Hippocampal formation (tissue), 2 donors: ENCODE results near the gene RALB.
A peak's percentile ranks its signal among the peaks of the same experiment; 100 is the strongest.
"Not testable (repeated sequence)": the region's sequence is repeated elsewhere in the genome, so short reads cannot be mapped to it uniquely, and the experiment has no call there.

Experiments
- DNase-seq, 2 donors: peaks; one replicate each; lab custom pipeline; 2025; lab: John Stamatoyannopoulos, UW

The RALB gene

DNA sequence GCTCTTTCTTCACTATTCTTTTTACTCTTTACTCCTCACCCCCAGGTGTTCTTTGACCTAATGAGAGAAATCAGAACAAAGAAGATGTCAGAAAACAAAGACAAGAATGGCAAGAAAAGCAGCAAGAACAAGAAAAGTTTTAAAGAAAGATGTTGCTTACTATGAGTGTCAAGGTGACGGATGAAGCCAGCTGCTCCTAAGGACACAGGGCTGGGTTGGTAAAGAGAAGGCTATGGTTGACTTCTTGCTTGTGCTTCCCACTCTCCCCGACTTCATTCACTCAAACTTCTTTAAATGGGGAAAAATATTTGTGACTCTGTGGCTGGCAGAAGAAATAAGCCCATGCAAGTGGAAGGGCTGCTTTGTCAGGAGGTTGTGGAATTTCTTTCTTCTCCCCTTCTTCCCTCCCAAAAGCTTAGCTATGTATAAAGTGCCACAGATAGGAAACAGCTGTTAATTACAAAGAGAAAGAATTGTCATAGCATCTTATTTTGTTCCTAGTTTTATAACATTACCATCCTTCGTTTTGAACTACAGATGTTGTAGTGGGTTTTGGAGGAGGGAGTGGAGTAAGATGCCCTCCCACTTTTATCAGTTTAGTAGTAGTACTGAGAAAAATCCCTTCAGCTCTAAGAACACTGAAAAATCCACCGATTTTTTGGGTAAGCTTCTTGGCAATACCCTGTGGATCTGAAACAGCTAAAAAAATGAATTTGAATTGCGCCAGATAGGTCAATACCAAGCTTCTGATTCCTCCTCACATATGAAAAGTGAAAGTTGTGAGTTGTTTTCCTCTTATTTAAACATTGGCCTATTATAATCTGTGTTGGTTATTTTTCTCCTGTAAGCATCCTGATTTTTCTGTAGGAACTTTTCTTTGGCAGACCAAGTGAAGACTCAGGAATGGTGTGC is 40.7 kb downstream of the RALB start:
- no peak for DNase-seq

DNA sequence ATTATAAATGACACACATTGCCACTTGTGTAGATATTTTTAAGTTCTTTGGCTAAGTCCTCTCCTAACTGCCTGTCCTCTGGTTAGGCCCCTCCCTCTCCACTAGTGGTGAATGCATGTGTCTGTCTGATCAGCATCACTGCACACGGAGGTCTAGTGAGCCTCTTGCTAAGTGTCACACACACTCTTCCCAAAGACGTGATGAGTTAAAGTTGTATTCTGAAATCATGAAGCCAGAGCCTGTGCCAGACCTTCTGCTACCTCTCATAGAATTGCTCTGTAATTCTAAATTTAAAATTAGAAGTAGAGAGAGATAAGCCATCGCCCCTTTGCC is 41.3 kb downstream of the RALB start:
- no peak for DNase-seq

DNA sequence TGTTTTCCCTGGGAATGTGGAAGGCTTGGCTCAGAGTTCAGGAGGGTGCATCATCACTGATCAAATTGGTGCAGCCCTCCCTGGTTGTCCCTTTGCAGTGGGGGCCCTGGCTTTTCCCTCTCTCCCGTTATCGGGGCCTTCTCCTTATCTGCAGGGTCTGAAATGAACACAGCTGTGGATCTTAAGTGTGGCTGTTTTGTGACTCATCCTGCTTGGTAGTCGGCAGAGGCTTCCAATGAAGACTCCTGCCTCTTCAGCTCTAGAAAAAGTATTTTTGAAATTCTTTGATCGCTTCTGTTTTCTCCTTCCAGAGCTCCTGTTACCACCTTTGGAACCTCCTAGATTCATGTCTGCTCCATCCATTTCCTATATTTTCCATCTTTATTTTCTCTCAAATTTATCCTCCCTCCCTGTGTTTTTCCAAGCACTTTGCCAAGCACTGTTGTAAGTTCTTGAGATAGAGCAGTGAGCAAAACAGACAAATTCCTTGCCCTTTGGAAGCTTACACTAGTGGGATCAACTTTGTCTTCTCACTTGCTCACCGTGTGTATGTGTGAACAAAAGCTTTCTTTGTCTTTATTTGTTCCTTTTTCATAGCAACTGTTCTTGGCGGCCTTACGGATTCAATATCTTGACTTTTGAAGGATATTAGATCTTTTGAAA is 45.7 kb downstream of the RALB start:
- DNase-seq = no peak

DNA sequence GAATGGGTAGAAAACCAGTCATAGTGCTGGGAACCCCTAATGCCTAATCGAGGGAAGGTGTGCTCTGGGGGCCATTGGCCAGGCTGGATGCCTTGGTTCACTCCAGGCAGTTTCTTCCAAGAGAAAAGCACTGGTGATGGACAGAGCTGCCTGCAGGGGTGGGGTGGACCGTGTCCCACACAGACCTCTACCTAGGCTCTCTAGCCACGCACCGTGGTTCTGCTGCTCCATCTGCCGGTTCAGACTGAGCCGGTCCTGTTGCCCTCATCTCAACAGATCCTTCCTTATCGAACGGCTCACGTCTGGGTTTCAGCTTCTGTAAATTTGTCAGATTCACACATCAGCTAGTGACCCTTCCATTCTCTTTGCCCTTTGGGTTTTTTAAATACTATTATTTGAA is 46.4 kb downstream of the RALB start:
- DNase-seq = no peak

DNA sequence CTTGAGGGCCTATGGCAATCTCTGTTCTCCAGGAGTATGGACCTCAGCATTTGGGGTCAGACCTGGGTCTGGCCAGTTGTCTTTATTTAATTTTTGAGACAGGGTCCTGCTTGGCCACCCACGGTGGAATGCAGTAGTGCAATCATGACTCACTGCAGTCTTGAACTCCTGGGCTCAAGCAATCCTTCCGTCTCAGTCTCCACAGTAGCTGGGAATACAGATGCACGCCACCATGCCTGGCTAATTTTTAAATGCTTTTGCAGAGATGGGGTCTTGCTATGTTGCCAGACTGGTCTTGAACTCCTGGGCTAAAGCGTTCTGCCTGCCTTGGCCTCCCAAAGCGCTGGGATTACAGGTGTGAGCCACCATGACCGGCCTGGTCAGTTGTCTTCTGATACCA is 46.9 kb downstream of the RALB start:
- DNase-seq = no peak

DNA sequence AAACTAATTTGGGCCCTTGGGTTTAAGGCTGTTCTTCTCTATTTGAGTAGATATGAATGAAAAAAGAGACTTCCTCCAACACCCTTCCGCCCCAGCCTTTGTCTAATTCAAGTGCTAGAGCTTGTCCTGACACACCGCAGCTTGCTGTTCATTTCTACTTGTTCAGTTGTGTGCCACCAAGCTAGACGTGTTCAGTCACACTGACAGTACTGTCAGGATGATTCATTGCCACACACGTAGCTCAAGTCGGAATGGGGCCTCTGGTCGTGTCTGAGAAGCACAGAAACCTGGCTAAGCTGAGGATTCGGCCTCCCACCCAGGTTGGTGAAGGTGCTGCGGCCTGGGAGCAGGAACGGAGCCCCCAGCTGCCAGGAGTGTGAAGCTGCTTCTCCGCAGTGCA is 47.7 kb downstream of the RALB start:
- DNase-seq = no peak

DNA sequence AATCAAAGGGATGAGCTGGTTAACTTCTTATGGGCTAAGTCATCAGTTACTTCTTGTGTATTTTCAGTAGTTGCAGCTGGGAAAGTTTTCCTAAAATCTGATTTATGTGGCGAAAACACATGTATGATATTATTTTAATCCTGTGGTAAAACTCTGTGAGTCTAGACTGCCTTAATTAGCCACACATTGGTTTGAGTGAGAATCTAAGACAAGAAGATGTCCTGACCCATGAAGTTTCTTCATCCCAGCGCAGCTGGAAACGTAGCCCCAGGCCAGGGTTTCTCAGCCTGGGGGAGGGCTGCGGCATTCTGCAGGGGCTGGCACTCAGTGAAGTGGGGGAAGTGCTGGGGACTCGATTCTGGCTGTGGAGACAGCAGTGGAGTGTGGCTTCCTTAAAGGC is 48.6 kb downstream of the RALB start:
- no peak for DNase-seq

DNA sequence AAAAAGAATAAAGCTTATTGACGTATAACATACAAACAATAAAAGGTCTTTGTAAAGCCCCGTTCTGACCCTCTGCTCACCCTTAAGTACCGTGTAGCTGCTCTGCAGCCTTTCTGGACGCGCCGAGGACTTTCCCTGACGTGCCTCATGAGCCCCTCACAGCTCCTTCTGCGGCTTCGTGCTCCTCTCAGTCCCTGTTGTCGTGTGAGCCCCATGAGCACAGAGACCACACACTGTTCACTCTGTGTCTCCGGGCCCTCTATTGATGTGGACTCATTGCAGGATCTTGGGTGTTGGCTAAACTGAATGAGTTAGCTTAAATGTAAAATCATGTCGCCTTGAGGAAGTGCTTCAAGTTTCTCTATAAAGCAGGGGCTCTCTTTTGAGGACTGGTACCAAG is 49.6 kb downstream of the RALB start:
- DNase-seq = no peak

DNA sequence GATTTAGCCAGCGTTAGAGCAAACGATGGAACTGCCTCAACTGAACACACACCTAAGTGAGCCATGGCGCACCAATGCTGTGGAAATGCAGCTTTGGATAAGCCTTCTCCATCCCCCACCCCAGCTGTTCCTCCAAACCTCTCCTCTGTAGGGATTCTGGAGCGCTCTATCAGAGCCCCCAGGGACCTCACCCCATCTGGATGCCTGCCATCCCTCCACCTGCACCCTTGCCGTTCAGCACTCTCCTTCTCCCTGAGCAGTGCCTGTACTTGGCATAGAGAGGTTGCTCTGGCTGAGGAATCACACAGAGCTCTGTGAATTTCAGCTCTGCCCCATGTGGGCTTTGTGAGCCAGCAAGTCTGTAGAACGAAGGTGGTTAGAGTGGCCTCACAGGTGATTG is 50.5 kb downstream of the RALB start:
- no peak for DNase-seq

DNA sequence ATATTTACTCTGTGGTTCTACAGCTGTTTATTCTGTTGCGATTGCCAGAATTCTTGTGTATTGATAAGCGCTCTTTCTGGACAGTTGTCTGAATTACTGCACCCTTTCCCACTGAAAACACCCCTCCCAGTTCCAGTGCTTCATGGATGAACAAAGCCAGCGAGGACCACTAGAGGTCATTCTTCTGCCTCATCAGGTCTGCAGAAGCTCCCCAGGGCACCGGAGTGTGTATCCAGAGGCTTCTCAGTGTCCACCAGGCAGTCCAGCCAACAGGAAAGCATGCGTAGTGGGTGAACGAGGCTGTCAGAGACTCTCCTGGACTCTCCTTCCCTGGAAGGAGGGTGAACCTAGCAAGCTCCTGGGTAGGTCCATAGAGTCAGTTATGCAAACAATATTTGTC is 52.6 kb downstream of the RALB start:
- DNase-seq = peak in 1 of 2 donors; percentile 8

DNA sequence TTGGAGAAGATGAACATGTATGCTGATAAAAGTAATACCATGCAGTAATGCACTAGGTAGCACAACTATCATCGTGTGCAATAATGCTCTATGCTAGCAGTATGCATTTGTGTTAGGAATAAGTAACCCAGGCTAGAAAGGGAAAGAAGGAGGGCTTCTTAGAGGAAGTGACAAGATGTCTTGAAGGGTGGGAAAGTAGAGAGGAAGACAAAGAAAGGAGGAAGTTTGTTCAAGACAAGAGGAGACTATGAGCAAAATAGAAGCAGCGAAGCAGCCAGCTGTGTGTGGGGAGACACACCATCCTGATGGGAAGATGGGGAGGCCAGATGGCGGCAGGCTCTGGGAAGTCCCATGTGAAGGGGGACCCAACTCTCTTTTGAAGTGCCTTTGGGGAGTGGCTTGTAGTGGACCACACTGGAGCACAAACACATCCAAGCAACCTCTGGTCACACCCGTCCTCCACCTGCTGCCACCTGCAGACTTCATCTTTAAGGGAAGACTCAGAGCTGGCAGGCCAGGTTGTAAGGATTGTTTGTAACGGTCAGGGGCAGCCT is 53.4 kb downstream of the RALB start:
- DNase-seq = no peak

DNA sequence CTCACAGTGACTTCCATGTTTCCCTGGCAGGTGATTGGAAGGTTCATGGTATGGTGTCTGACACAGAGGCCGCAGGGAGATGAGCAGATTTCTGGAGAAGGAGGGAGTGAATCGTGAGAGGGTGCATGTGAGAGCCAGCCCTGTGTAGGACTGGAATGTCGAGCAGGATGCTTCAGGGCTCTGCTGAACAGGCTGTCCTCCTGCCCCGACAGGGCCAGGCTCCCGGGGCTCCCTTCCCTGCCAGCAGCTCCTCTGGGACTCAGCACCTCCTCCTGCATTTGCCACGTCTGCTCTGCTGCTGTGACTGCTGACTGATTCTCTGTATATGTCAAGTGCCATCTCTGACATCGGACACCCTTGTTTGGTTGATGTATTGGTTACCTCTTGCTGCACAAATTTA is 54.8 kb downstream of the RALB start:
- DNase-seq = no peak

DNA sequence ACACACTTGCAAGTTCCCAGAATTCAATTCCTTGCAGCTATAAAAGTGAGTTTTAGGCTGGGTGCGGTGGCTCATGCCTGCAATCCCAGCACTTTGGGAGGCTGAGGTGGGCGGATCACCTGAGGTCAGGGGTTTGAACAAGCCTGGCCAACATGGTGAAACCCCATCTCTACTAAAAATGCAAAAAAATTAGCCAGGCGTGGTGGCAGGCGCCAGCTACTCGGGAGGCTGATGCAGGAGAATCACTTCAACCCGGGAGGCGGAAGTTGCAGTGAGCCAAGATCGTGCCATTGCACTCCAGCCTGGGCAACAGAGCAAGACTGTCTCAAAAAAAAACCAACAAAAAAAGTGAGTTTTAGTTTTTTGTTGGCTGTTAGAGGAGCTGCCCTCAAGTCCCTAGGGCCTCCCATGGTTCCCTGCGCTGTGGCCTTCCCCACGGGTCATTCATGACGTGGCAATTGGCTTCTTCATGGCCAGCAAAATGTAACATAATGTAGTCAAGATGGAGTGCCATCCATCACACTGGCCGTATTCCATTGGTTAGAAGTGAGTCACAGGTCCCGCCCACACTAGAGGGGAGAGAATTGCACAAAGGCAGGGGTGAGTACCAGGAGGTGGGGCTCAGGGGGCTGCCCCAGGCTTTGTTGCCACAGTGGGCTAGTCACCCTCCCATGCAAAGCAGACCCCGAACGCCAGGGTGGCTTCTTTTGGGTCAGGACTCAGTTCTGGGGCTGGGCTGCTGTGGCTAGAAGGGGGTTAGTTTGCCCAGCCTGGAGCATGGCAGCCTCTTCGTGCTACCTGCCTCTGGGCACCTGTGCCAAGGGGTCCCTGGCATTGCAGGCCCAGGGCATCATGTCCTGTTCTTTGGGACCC is 55.6 kb downstream of the RALB start:
- no peak for DNase-seq

DNA sequence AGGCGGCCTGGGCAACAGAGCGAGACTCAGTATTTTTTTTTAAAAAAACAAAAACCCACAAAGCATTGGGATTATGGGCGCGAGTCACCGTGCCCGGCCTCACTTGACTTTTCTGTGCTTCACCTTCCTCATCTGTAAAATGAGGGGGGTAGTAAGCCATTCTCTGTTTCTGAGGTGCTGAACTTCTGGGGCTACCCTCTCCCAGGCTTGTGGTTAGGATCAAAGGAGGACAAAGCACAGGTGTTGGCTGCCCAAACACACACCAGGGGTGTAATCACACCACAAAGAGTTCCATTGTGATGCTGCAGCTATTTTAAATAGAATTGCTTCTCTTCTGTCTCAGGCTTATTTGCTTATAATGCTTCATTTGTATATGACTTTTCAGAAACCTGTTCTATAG is 57.5 kb downstream of the RALB start:
- no peak for DNase-seq

DNA sequence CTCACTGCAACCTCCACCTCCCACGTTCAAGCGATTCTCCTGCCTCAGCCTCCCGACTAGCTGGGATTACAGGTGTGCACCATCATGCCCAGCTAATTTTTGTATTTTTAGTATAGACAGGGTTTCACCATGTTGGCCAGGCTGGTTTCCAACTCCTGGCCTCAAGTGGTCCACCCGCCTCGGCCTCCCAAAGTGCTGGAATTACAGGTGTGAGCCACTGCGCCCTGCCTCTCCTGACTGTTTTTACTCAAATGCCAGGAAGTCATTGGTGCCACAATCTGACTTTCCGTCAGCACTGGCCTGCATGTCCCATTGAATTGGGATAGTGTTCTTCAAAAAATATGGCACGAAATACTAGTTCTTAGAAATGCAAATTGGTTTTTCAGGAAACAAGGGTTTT is 58.2 kb downstream of the RALB start:
- DNase-seq = not testable (repeated sequence)

DNA sequence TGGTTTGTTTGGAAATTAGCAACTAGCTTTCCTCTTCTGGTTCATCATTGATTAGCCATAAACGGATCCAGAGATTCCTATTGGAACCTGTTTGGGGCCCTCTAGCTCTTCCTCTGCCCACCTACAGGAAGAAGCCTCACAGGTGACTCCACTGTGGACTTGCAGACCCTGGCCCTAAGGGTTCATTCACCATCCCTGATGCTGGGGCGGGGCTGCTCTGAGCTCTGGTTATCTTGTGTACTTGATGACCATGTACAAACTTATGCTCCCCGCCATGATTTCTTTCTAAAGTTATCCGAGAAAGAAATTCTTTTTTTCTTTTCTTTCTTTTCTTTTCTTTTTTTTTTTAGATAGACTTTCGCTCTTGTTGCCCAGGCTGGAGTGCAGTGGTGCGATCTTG is 59.4 kb downstream of the RALB start:
- no peak for DNase-seq

DNA sequence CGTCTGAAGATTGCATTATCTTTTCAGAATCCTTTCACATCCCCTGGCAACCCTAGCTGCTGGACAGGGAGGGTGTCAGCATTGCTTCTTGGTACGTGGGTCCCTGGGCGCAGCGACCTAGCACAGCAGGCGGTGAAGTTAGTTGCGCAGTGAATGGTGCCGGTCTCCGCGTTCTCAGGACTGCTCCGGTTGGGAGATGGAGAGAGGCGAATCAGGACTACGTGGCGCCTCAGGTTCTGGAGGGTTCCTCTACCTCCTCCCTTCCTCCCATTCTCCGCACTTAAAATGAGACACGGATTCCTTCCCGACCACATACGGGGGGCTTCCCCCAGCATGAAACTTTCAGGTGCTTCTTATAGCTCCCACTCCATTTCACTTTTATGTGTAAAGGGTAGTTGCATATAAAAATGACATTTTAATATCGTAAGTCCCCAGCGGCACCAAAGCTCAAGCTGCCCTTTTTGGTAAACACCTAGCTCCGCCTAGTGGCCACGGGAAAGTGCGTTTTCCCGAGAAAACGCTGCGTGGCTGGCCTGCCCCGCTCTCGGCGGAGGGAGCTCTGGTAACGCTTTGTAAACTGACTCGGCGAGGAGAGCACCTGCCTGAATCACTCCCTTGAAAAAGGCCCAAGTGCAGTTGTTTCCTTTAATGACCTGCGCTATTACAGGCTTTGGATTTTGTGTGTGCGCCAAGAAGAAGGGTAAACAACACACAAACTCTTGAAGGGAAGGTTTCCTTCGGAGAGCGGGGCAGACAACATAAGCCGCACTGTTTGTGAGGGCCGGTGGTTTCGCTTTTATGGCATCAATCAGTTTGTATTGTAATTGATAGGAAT is 60.4 kb downstream of the RALB start:
- peak; percentile 79 to 89 for DNase-seq

DNA sequence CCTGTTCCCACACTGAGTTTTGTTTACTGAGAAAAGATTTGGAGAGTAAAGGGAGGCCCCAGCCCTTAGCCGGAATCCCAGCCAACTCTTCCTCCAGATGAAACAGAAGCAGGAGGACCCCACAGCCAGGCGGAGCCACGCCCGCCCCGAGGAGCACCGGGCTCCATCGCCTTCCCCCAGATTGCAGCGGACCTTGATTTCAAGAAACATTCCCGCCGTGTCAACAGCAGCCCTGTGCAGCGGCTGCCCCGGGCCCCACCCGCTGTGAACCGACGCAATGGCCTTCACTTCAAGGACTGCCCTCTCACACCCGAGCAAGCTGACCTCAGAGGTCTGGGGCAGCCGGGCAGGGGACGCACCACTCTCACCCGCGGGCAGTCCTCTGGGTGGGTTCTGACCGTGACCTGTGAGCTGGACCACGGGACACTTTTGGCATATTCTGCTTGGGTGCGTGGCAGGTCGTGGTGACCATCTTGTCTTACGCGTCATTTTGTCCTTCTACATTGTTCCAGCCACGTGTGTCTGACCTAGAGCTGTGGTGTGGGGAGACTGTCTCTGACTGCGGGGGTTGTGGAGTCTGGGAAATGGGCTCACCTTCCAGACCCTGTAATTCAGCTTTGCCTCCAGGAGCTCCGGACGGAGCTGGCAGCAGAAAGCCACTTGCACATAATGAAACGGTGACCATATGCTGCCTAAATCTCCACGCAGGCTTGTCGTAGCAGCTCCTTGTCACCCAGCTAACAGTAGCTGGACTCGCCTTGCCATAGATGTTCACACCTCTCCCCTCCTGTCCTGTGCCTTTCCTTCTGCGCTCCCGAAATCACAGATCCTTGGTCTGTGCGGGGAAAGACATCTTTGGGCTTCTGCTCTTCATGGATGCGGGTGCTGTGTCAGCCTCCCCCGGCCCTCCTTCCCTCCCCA is 61.3 kb downstream of the RALB start:
- no peak for DNase-seq

DNA sequence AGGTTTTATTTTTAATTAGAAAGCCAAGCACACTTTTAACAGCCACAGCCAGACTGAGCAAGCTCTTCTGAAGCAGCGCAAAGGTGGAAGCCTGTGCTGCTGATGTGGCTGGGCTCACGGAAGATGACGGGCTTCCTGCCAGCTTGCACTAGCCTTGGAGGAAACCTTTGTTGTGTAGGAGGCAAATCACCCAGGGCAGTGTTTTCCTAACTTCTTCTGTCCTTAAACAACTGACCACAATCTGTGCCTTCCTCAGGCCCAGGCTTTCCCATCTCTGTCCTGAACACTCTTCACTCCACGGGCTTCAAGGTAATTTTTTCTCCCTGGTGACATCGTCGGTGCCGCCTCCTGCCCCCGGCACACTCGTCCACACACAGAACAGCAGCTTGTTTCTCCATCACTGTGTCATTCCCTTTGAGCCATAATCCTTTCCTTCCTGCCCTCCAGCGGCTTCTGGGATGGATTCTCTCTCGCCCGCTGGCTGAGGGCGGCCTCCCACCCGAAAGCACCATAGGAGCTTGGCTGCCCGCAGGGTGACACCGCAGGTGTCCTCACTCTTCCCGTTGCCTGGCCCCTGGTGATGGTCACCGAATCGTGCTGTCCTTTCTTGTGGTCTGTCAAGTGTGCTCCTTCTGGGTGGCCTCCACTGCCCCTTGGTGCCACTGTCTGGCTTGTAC is 62.2 kb downstream of the RALB start:
- DNase-seq = no peak
